T-cell (primary cell): ENCODE measurements around the gene LY6G5C. TPM values are rescaled to one million over a fixed set of nuclear protein-coding genes. Genes with fewer than 3 reads are reported as not detected.

ENCODE experiments used
- ATAC-seq, 4 experiments: fragments of 200-7000 bp in 3 of 4; fragments of 150-1000 bp in 1 of 4; cut with Tn5 transposase; replicated peaks in 1 of 4; 1 replicate in 3 of 4; 2 replicates in 1 of 4; pipeline ENCODE4 v1.10.0; 2021; ENCODE audit warnings: moderate library complexity in 3 of 4, mild to moderate bottlenecking in 2 of 4, moderate number of reproducible peaks in 1 of 4
- CTCF ChIA-PET, 2 donors: fragments of 300-600 bp; sonication (Branson Sonifier 250); formaldehyde crosslinking; loops; one replicate each; lab custom pipeline; 2022; ENCODE audit warnings: antibody characterized with exemption in 2 of 2; lab: Charles Lee
- POLR2A ChIA-PET, 2 donors: fragments of 300-600 bp; sonication (Branson Sonifier 250); formaldehyde crosslinking; loops; one replicate each; lab custom pipeline; 2022; ENCODE audit warnings: antibody characterized with exemption in 2 of 2; lab: Charles Lee
- DNase-seq, 35 experiments: peaks; one replicate each; pipeline versions ENCODE4 v3.0.0 to v3.0.0-alpha.2; 2013 to 2023
- H3K27ac ChIP-seq: one replicate; pipeline ENCODE4 v1.5.1; 2013; ENCODE audit warnings: low read length
- H3K27me3 ChIP-seq, 2 experiments: replicated peaks in 1 of 2; 1 replicate in 1 of 2; 2 replicates in 1 of 2; pipeline versions ENCODE4 v1.6.1 to v1.7.0; 2013; ENCODE audit warnings: low read length in 1 of 2, mixed read lengths in 1 of 2; ENCODE audit not compliant: control insufficient read depth in 2 of 2, insufficient read depth in 2 of 2; ENCODE audit errors: extremely low read depth in 1 of 2
- H3K36me3 ChIP-seq, 2 donors: 1 replicate in 1 of 2; 2 replicates in 1 of 2; pipeline versions ENCODE4 v1.6.1 to v1.7.0; 2013; ENCODE audit warnings: low read length in 1 of 2; ENCODE audit not compliant: control insufficient read depth in 2 of 2, insufficient read depth in 1 of 2; ENCODE audit errors: extremely low read depth in 1 of 2
- H3K4me1 ChIP-seq, 2 experiments: 1 replicate in 1 of 2; 2 replicates in 1 of 2; pipeline versions ENCODE4 v1.6.1 to v1.7.0; 2013; ENCODE audit warnings: low read length in 2 of 2, mixed read lengths in 1 of 2; ENCODE audit not compliant: insufficient read depth in 2 of 2, control insufficient read depth in 1 of 2; ENCODE audit errors: extremely low read depth in 1 of 2
- H3K4me3 ChIP-seq, 2 donors: 1 replicate in 1 of 2; 2 replicates in 1 of 2; pipeline versions ENCODE4 v1.5.1 to v1.7.0; 2013; ENCODE audit warnings: mild to moderate bottlenecking in 2 of 2, low read length in 1 of 2, moderate library complexity in 1 of 2; ENCODE audit not compliant: control insufficient read depth in 1 of 2; ENCODE audit errors: extremely low read depth in 1 of 2
- H3K9me3 ChIP-seq: 2 replicates; pipeline ENCODE4 v1.7.0; 2013
- H3K27ac Mint-ChIP-seq, 2 donors: one replicate each; pipeline ENCODE4 v1.8.0; 2020 to 2021; ENCODE audit warnings: mild to moderate bottlenecking in 2 of 2, mixed read lengths in 2 of 2
- H3K27me3 Mint-ChIP-seq, 2 donors: one replicate each; pipeline ENCODE4 v1.8.0; 2021 to 2022; ENCODE audit warnings: mixed read lengths in 2 of 2
- H3K36me3 Mint-ChIP-seq: one replicate; pipeline ENCODE4 v1.8.0; 2021; ENCODE audit warnings: mixed read lengths
- H3K4me1 Mint-ChIP-seq, 3 donors: one replicate each; pipeline ENCODE4 v1.8.0; 2020 to 2022; ENCODE audit warnings: mixed read lengths in 3 of 3, mild to moderate bottlenecking in 1 of 3
- H3K4me3 Mint-ChIP-seq, 3 donors: one replicate each; pipeline ENCODE4 v1.8.0; 2020 to 2022; ENCODE audit warnings: mild to moderate bottlenecking in 3 of 3, mixed read lengths in 3 of 3, moderate library complexity in 3 of 3
- H3K9me3 Mint-ChIP-seq, 3 donors: one replicate each; pipeline ENCODE4 v1.8.0; 2020 to 2022; ENCODE audit warnings: mixed read lengths in 3 of 3
- WGBS: methylation state at CpG from one replicate; pipeline ENCODE4 v1.1.5; 2013; ENCODE audit warnings: missing lambda C conversion rate; ENCODE audit not compliant: insufficient coverage; 5-methylcytosine and 5-hydroxymethylcytosine counted together
- total RNA-seq, 35 experiments: library from RNA in 6 of 35; stranded (reverse) in 6 of 35; fragments of 120-200 nt in 1 of 35; gene quantifications; one replicate each; pipeline versions ENCODE4 v1.2.1 to v1.2.4 and lab custom pipeline; 2013 to 2026

Gene LY6G5C
- total RNA-seq, 5 donors from 2014 or later (not counting 1 experiment from before 2014, with no cell fraction given) = 0.75 to 8.8 (median 5.8) TPM

GRCh38 chr6:31652925-31653724, 27.7 kb downstream of the LY6G5C start:
- Histone ChIP-seq H3K4me3 (peak overlapping the region; percentile 75 to 90), H3K36me3 (peaks cover 14 to 52% of the 10 kb centered on the region in 2 donors), H3K9me3 (no peaks in the 10 kb centered on the region), H3K4me1 (peaks cover 15 to 37% of the 10 kb centered on the region in 2 experiments), H3K27me3 (no peaks in the 10 kb centered on the region), H3K27ac (peak overlapping the region; percentile 98)
- ChIA-PET CTCF (interaction anchor here (0.7 to 2.4 kb wide), 8 partner anchors 10 to 174 kb away, joined by 3 to 10 read pairs (median 4); partner anchors contain the start of genes GPANK1 (in 2 of the 2), CSNK2B (in 1 of the 2) and HSPA1B (in 1 of the 2)), POLR2A (interaction anchor here (0.5 to 2.5 kb wide), 11 partner anchors 9 to 1191 kb away, joined by 3 to 11 read pairs (median 4); partner anchors contain the start of genes ABHD16A (in 1 of the 2), GPANK1 (in 1 of the 2) and PSMB8 (in 1 of the 2))
- peak overlapping the region; percentile 82 to 95 (median 90) for H3K4me3 Mint-ChIP-seq
- H3K4me1 Mint-ChIP-seq = peaks cover 50 to 63% (median 60%) of the 10 kb centered on the region in 3 donors
- peak; percentile 73 to 74 (median 73) for ATAC-seq
- no peaks in the 10 kb centered on the region for H3K9me3 Mint-ChIP-seq
- no peaks in the 10 kb centered on the region for H3K27me3 Mint-ChIP-seq
- peak overlapping the region; percentile 98 to 100 for H3K27ac Mint-ChIP-seq
- peaks cover 18% of the 10 kb centered on the region for H3K36me3 Mint-ChIP-seq
- 0% methylated on average over 21 of the region's 37 CpGs for WGBS
- DNase-seq = peak in 22 of 35 experiments; percentile 2 to 89 (median 83)

GRCh38 chr6:31651602-31652191, 29.2 kb downstream of the LY6G5C start:
- DNase-seq = no peak
- peak overlapping the region; percentile 82 to 95 (median 90) for H3K4me3 Mint-ChIP-seq
- Histone ChIP-seq H3K27ac (peak overlapping the region; percentile 98), H3K27me3 (no peaks in the 10 kb centered on the region), H3K4me1 (peaks cover 15 to 24% of the 10 kb centered on the region in 2 experiments), H3K36me3 (peaks cover 18 to 53% of the 10 kb centered on the region in 2 donors), H3K9me3 (no peaks in the 10 kb centered on the region), H3K4me3 (peak overlapping the region; percentile 75 to 90)
- ChIA-PET POLR2A (interaction anchor here (0.6 to 2.5 kb wide), 4 partner anchors 13 to 110 kb away, joined by 3 to 11 read pairs (median 4); partner anchors contain the start of genes CSNK2B (in 1 of the 2) and GPANK1 (in 1 of the 2)), CTCF (interaction anchor here (0.5 to 2.4 kb wide), 4 partner anchors 13 to 1053 kb away, joined by 3 to 10 read pairs (median 5); partner anchors contain the start of genes GPANK1 (in 1 of the 2) and HSPA1B (in 1 of the 2))
- ATAC-seq = peak in 2 of 4 experiments; percentile 28 to 33
- H3K36me3 Mint-ChIP-seq = peaks cover 27% of the 10 kb centered on the region
- 4% methylated on average over 21 of the region's 29 CpGs for WGBS
- peak overlapping the region; percentile 98 to 100 for H3K27ac Mint-ChIP-seq
- H3K9me3 Mint-ChIP-seq = no peaks in the 10 kb centered on the region
- H3K27me3 Mint-ChIP-seq = no peaks in the 10 kb centered on the region
- peaks cover 42 to 52% (median 51%) of the 10 kb centered on the region in 3 donors for H3K4me1 Mint-ChIP-seq

- no peak for ATAC-seq
- 96% methylated on average over 4 of the region's 9 CpGs for WGBS
- POLR2A ChIA-PET = interaction anchor here in 1 of 2 donors (0.6 kb wide), 1 partner anchor 1038 kb away, joined by 12 read pairs; no protein-coding TSS in a partner anchor
These were observed 35.5 kb downstream of the LY6G5C start for GRCh38 chr6:31645325-31645724.

GRCh38 chr6:31643818-31644454, 36.9 kb downstream of the LY6G5C start:
- H3K27ac Mint-ChIP-seq = no peak overlapping the region

More at GRCh38 chr6:31645325-31645724, 35.5 kb downstream of the LY6G5C start:
- no peaks in the 10 kb centered on the region for H3K9me3 ChIP-seq
- H3K9me3 Mint-ChIP-seq = no peaks in the 10 kb centered on the region
- no peaks in the 10 kb centered on the region for H3K27me3 Mint-ChIP-seq
- peak overlapping the region in 1 of 2 donors; percentile 2 for H3K27ac Mint-ChIP-seq
- H3K36me3 ChIP-seq = peaks cover 53 to 92% of the 10 kb centered on the region in 2 donors
- CTCF ChIA-PET = no interaction called here
- no peaks in the 10 kb centered on the region for H3K27me3 ChIP-seq
- no peak overlapping the region for H3K27ac ChIP-seq
- no peak overlapping the region for H3K4me3 Mint-ChIP-seq
- H3K36me3 Mint-ChIP-seq = peaks cover 53% of the 10 kb centered on the region
- no peak for DNase-seq
- peaks cover 2 to 3% of the 10 kb centered on the region in 2 experiments for H3K4me1 ChIP-seq
- peaks cover 18 to 19% (median 18%) of the 10 kb centered on the region in 3 donors for H3K4me1 Mint-ChIP-seq
- no peak overlapping the region for H3K4me3 ChIP-seq

GRCh38 chr6:31642798-31643570, 37.9 kb downstream of the LY6G5C start:
- WGBS = 100% methylated on average over 4 of the region's 6 CpGs
- no peaks in the 10 kb centered on the region for H3K9me3 Mint-ChIP-seq
- H3K9me3 ChIP-seq = no peaks in the 10 kb centered on the region
- H3K27ac Mint-ChIP-seq = no peak overlapping the region
- no peak overlapping the region for H3K4me3 Mint-ChIP-seq
- no peak for ATAC-seq
- H3K27me3 Mint-ChIP-seq = no peaks in the 10 kb centered on the region
- H3K27me3 ChIP-seq = no peaks in the 10 kb centered on the region
- ChIA-PET CTCF (interaction anchor here in 1 of 2 donors (0.7 kb wide), 1 partner anchor 1100 kb away, joined by 4 read pairs; no protein-coding TSS in a partner anchor), POLR2A (no interaction called here)
- no peak overlapping the region for H3K4me3 ChIP-seq
- no peak for DNase-seq
- H3K4me1 Mint-ChIP-seq = peaks cover 5 to 6% (median 5%) of the 10 kb centered on the region in 3 donors
- peaks cover 42 to 93% of the 10 kb centered on the region in 2 donors for H3K36me3 ChIP-seq
- H3K36me3 Mint-ChIP-seq = peaks cover 51% of the 10 kb centered on the region
- H3K4me1 ChIP-seq = peaks cover 0 to 2% of the 10 kb centered on the region in 2 experiments
- no peak overlapping the region for H3K27ac ChIP-seq

More at GRCh38 chr6:31643818-31644454, 36.9 kb downstream of the LY6G5C start:
- DNase-seq = no peak
- POLR2A ChIA-PET = interaction anchor here in 1 of 2 donors (0.6 to 0.7 kb wide), 2 partner anchors 9 to 20 kb away, joined by 5 read pairs; no protein-coding TSS in a partner anchor
- no peak overlapping the region for H3K4me3 ChIP-seq
- H3K27me3 ChIP-seq = no peaks in the 10 kb centered on the region
- H3K4me3 Mint-ChIP-seq = no peak overlapping the region
- H3K36me3 Mint-ChIP-seq = peaks cover 55% of the 10 kb centered on the region
- H3K9me3 ChIP-seq = no peaks in the 10 kb centered on the region
- peaks cover 6 to 10% (median 8%) of the 10 kb centered on the region in 3 donors for H3K4me1 Mint-ChIP-seq
- no peak overlapping the region for H3K27ac ChIP-seq
- CTCF ChIA-PET = interaction anchor here (0.7 kb wide), 2 partner anchors 73 to 1101 kb away, joined by 3 to 4 read pairs; no protein-coding TSS in a partner anchor
- WGBS = 93% methylated on average over 5 of the region's 17 CpGs
- H3K36me3 ChIP-seq = peaks cover 48 to 93% of the 10 kb centered on the region in 2 donors
- no peaks in the 10 kb centered on the region for H3K9me3 Mint-ChIP-seq
- ATAC-seq = no peak
- peaks cover 0 to 2% of the 10 kb centered on the region in 2 experiments for H3K4me1 ChIP-seq
- no peaks in the 10 kb centered on the region for H3K27me3 Mint-ChIP-seq
